ENCODE measurements around the gene KIF26B. TPM values are rescaled to one million over a fixed set of nuclear protein-coding genes. Genes with fewer than 3 reads are reported as not detected.

The KIF26B gene
- total RNA-seq, 1 experiment from 2014 or later = 14.7 TPM

- no peak for DNase-seq (ENCODE audit: low spot score)
Measured at GRCh38 chr1:245207801-245208200, 53.0 kb downstream of the KIF26B start.

- no peak for DNase-seq (ENCODE audit: low spot score)
Measured at GRCh38 chr1:245209658-245210435, 55.1 kb downstream of the KIF26B start.

GRCh38 chr1:245211035-245211749 is 56.4 kb downstream of the KIF26B start:
- no peak for DNase-seq (ENCODE audit: low spot score)

- no peak for DNase-seq (ENCODE audit: low spot score)
Measured at GRCh38 chr1:245211761-245212160, 57.0 kb downstream of the KIF26B start.

GRCh38 chr1:245212221-245212710 is 57.5 kb downstream of the KIF26B start:
- no peak for DNase-seq (ENCODE audit: low spot score)

- no peak for DNase-seq (ENCODE audit: low spot score)
Measured at GRCh38 chr1:245213066-245213831, 58.5 kb downstream of the KIF26B start.

GRCh38 chr1:245215071-245215470 is 60.3 kb downstream of the KIF26B start:
- DNase-seq (ENCODE audit: low spot score) = no peak

GRCh38 chr1:245216366-245217115 is 61.8 kb downstream of the KIF26B start:
- no peak for DNase-seq (ENCODE audit: low spot score)

- DNase-seq (ENCODE audit: low spot score) = no peak
Measured at GRCh38 chr1:245217853-245218608, 63.2 kb downstream of the KIF26B start.

GRCh38 chr1:245220381-245220985 is 65.7 kb downstream of the KIF26B start:
- DNase-seq (ENCODE audit: low spot score) = no peak

- no peak for DNase-seq (ENCODE audit: low spot score)
Measured at GRCh38 chr1:245221805-245222204, 67.0 kb downstream of the KIF26B start.

GRCh38 chr1:245222931-245223595 is 68.3 kb downstream of the KIF26B start:
- DNase-seq (ENCODE audit: low spot score) = no peak

GRCh38 chr1:245225322-245226202 is 70.8 kb downstream of the KIF26B start:
- no peak for DNase-seq (ENCODE audit: low spot score)

- no peak for DNase-seq (ENCODE audit: low spot score)
Measured at GRCh38 chr1:245226203-245226499, 71.4 kb downstream of the KIF26B start.

- DNase-seq (ENCODE audit: low spot score) = no peak
Measured at GRCh38 chr1:245229051-245229450, 74.3 kb downstream of the KIF26B start.

- no peak for DNase-seq (ENCODE audit: low spot score)
Measured at GRCh38 chr1:245232931-245233330, 78.1 kb downstream of the KIF26B start.

GRCh38 chr1:245234217-245235081 is 79.7 kb downstream of the KIF26B start:
- DNase-seq (ENCODE audit: low spot score) = no peak

- DNase-seq (ENCODE audit: low spot score) = no peak
Measured at GRCh38 chr1:245235156-245235555, 80.4 kb downstream of the KIF26B start.
